ENCODE results near the gene SDK1. TPM values are rescaled to one million over a fixed set of nuclear protein-coding genes. Genes with fewer than 3 reads are reported as not detected.

The SDK1 gene
- total and polyA plus RNA-seq, 4 donors = 0.12 to 0.47 (median 0.36) TPM

- peaks cover 2 to 10% (median 4%) of the 10 kb centered on the region in 4 donors for H3K9me3 ChIP-seq (ENCODE audit: control insufficient read depth in 4 of 4, low read length in 3 of 4)
- no peak for DNase-seq (ENCODE audit: low spot score)
- no peaks in the 10 kb centered on the region for H3K36me3 ChIP-seq (ENCODE audit: control insufficient read depth in 4 of 4, insufficient read depth in 3 of 4, low read depth in 1 of 4, low read length in 3 of 4)
- TF ChIP-seq TAF1 (conservative IDR thresholded peaks at IDR 0.05) (no peak), YY1 (IDR thresholded peaks at IDR 0.05) (no peak), JUND (IDR thresholded peaks at IDR 0.05) (no peak), HNF4A (conservative IDR thresholded peaks at IDR 0.05) (no peak), HNF4G (IDR thresholded peaks at IDR 0.05) (no peak), RXRA (IDR thresholded peaks at IDR 0.05) (no peak), CTCF (IDR thresholded peaks at IDR 0.05; ENCODE audit: low read depth, low read length, missing input control) (no peak), FOXA2 (IDR thresholded peaks at IDR 0.05) (no peak), ATF3 (IDR thresholded peaks at IDR 0.05) (no peak), FOXA1 (IDR thresholded peaks at IDR 0.05) (no peak), ZBTB33 (IDR thresholded peaks at IDR 0.05) (no peak), REST (IDR thresholded peaks at IDR 0.05) (no peak), SP1 (IDR thresholded peaks at IDR 0.05) (no peak), GABPA (IDR thresholded peaks at IDR 0.05 in 1 of 2, conservative IDR thresholded peaks at IDR 0.05 in 1 of 2) (no peak), NR2F2 (IDR thresholded peaks at IDR 0.05) (no peak), EGR1 (IDR thresholded peaks at IDR 0.05; ENCODE audit: low read depth in 2 of 2) (no peak), MAX (IDR thresholded peaks at IDR 0.05) (no peak), RAD21 (IDR thresholded peaks at IDR 0.05) (no peak)
- H3K27ac ChIP-seq (ENCODE audit: low read depth in 1 of 2, low read length in 2 of 2) = no peak overlapping the region
- 79% methylated on average over 12 of the region's 12 CpGs for WGBS
- H3K4me1 ChIP-seq (ENCODE audit: control insufficient read depth in 4 of 4, insufficient read depth in 4 of 4, low read length in 3 of 4) = no peaks in the 10 kb centered on the region
- H3K9ac ChIP-seq (ENCODE audit: low read depth in 1 of 2, low read length in 2 of 2) = no peak overlapping the region
- H3K27me3 ChIP-seq (ENCODE audit: control insufficient read depth in 4 of 4, insufficient read depth in 4 of 4, low read length in 3 of 4) = no peaks in the 10 kb centered on the region
- no peak overlapping the region for H3K4me3 ChIP-seq (ENCODE audit: low read depth in 1 of 3, low read length in 3 of 3)
Measured at GRCh38 chr7:3495530-3495929, 194.5 kb downstream of the SDK1 start.

All from liver (tissue), 9 donors.